K562 (cell line): Measurements from ENCODE around the gene MAPT. TPM values are rescaled to one million over a fixed set of nuclear protein-coding genes. Genes with fewer than 3 reads are reported as not detected.

Experiments used
- BCL6 ChIP-seq: fragments of 250-450 bp; sonication (Bioruptor Pico); IDR thresholded peaks from 2 replicates; pipeline ENCODE4 v1.4.0; 2020
- CBX5 ChIP-seq: IDR thresholded peaks from 2 replicates; pipeline ENCODE4 v1.6.1; 2014; ENCODE audit warnings: low read depth, borderline replicate concordance
- HMBOX1 ChIP-seq: sonication (generic); IDR thresholded peaks from 2 replicates; pipeline ENCODE4 v1.6.1; 2016
- KLF1 ChIP-seq: fragments of 450-650 bp; IDR thresholded peaks from 2 replicates; pipeline ENCODE4 v1.6.1; 2016; ENCODE audit warnings: missing genetic modification characterization, missing compliant biosample characterization
- MGA ChIP-seq: fragments of 450-650 bp; IDR thresholded peaks from 2 replicates; pipeline ENCODE4 v1.6.1; 2016; ENCODE audit warnings: mild to moderate bottlenecking, moderate library complexity
- NBN ChIP-seq: fragments of 450-650 bp; IDR thresholded peaks from 2 replicates; pipeline ENCODE4 v1.6.1; 2016; ENCODE audit warnings: low read depth, mild to moderate bottlenecking
- NR4A1 ChIP-seq, 2 experiments: fragments of 250-450 bp in 1 of 2; fragments of 450-650 bp in 1 of 2; sonication (Bioruptor Pico) in 1 of 2; IDR thresholded peaks; 2 replicates each; pipeline versions ENCODE4 v1.4.0 to v1.6.1; 2016 to 2020; ENCODE audit warnings: mild to moderate bottlenecking in 2 of 2, missing compliant biosample characterization in 1 of 2, missing genetic modification characterization in 1 of 2, moderate library complexity in 1 of 2
- PCBP2 ChIP-seq: fragments of 200-400 bp; formaldehyde crosslinking; IDR thresholded peaks from 2 replicates; pipeline ENCODE4 v1.6.1; 2018; ENCODE audit warnings: low read length, low read depth, mild to moderate bottlenecking, moderate library complexity; ENCODE audit not compliant: poor library complexity, severe bottlenecking
- RBM14 ChIP-seq: fragments of 200-400 bp; formaldehyde crosslinking; IDR thresholded peaks from 2 replicates; pipeline ENCODE4 v1.6.1; 2018; ENCODE audit warnings: low read depth, mild to moderate bottlenecking, low read length, moderate library complexity, borderline replicate concordance; ENCODE audit not compliant: insufficient read depth
- ZNF518B ChIP-seq: fragments of 250-450 bp; sonication (Bioruptor Pico); IDR thresholded peaks from 2 replicates; pipeline ENCODE4 v1.5.0; 2021; ENCODE audit warnings: mild to moderate bottlenecking, moderate library complexity
- polyA plus RNA-seq, 8 experiments: library from polyadenylated mRNA; depleted of rRNA in 4 of 8; stranded (reverse) in 5 of 8; unstranded in 3 of 8; fragments of >200 nt; fragmentation: Nextera tagmentation in 2 of 8; fragmentation: Illumina TruSeq in 1 of 8; extraction: Ambion mirVana in 2 of 8; extraction: Trizol in 1 of 8; gene quantifications; 2 replicates each; pipeline versions ENCODE4 v1.2.1 to v1.2.3, GENCODE V29; 2011 to 2014; ENCODE audit warnings: inconsistent platforms in 1 of 8, missing spikeins in 1 of 8
- total RNA-seq, 7 experiments: library from RNA; depleted of rRNA in 6 of 7; stranded (reverse); fragments of >200 nt in 6 of 7; fragmentation: Illumina TruSeq in 2 of 7; extraction: Trizol in 2 of 7; gene quantifications; 2 replicates each; pipeline versions ENCODE4 v1.2.1 to v1.2.3, GENCODE V29; 2011 to 2021; ENCODE audit warnings: low replicate concordance in 1 of 7

The MAPT gene
- total and polyA plus RNA-seq, 9 of the 15 experiments (the other 6 are each of a cell fraction or from before 2014, with no cell fraction given): 0.04 to 1.1 (median 0.36) TPM

GRCh38 chr17:45894022-45894784 is at the start of gene MAPT (continued):
- TF ChIP-seq MGA (peak; percentile 96), HMBOX1 (no peak), RBM14 (0 out of 2 replicates have a peak, but pooled peaks have one; percentile 28), KLF1 (0 out of 2 replicates have a peak, but pooled peaks have one; percentile 18), CBX5 (no peak), NR4A1 (CRISPR knock-in tag; IDR thresholded peaks at IDR 0.05) (peak; percentile 33; the same call in 1 of the 2 replicates), NR4A1 (tag; IDR thresholded peaks at IDR 0.05) (peak; percentile 65; the same call in 1 of the 2 replicates), BCL6 (CRISPR knock-in tag) (no peak), ZNF518B (CRISPR knock-in tag) (no peak), NBN (no peak), PCBP2 (no peak)
